K562 (cell line): ENCODE measurements around the gene C10orf105. TPM values are rescaled to one million over a fixed set of nuclear protein-coding genes. Genes with fewer than 3 reads are reported as not detected.
A peak's percentile ranks its signal among the peaks of the same experiment; 100 is the strongest.

Experiments used
- CEBPZ ChIP-seq: fragments of 150-350 bp; IDR thresholded peaks from 2 replicates; pipeline ENCODE4 v1.6.1; 2014; ENCODE audit warnings: low read depth, mild to moderate bottlenecking, low read length, borderline replicate concordance
- CHD2 ChIP-seq: IDR thresholded peaks from 2 replicates; pipeline ENCODE4 v1.6.1; 2011; ENCODE audit warnings: low read depth, low read length
- HIVEP1 ChIP-seq: fragments of 250-450 bp; sonication (Bioruptor Pico); IDR thresholded peaks from 2 replicates; pipeline ENCODE4 v1.4.0; 2020; ENCODE audit warnings: mild to moderate bottlenecking
- NFIC ChIP-seq: fragments of 450-650 bp; IDR thresholded peaks from 2 replicates; pipeline ENCODE4 v1.6.1; 2017; ENCODE audit warnings: mild to moderate bottlenecking, inconsistent platforms
- NFYB ChIP-seq: IDR thresholded peaks from 2 replicates; pipeline ENCODE4 v1.6.1; 2011; ENCODE audit warnings: mild to moderate bottlenecking, moderate library complexity; ENCODE audit not compliant: insufficient read length; ENCODE audit errors: extremely low read depth
- RNF219 ChIP-seq: fragments of 250-450 bp; sonication (Bioruptor Pico); IDR thresholded peaks from 2 replicates; pipeline ENCODE4 v1.5.0; 2022; ENCODE audit warnings: mild to moderate bottlenecking
- THAP12 ChIP-seq: fragments of 250-450 bp; sonication (Bioruptor Pico); IDR thresholded peaks from 2 replicates; pipeline ENCODE4 v1.9.0; 2021; ENCODE audit warnings: mild to moderate bottlenecking, inconsistent platforms
- TOE1 ChIP-seq, 2 experiments: fragments of 450-650 bp in 1 of 2; sonication (generic) in 1 of 2; formaldehyde crosslinking in 1 of 2; IDR thresholded peaks; 2 replicates each; pipeline versions ENCODE4 v1.7.1 to v1.8.0; 2016 to 2022; ENCODE audit warnings: borderline replicate concordance in 2 of 2, mild to moderate bottlenecking in 2 of 2, antibody characterized with exemption in 1 of 2, inconsistent platforms in 1 of 2, low read depth in 1 of 2, missing genetic modification reagents in 1 of 2, moderate library complexity in 1 of 2
- USF2 ChIP-seq: sonication (generic); formaldehyde crosslinking; IDR thresholded peaks from 2 replicates; pipeline ENCODE4 v1.5.0; 2020; ENCODE audit warnings: missing genetic modification reagents
- ZNF449 ChIP-seq: fragments of 250-450 bp; sonication (Bioruptor Pico); IDR thresholded peaks from 2 replicates; pipeline ENCODE4 v1.8.0; 2022; ENCODE audit warnings: moderate library complexity, mild to moderate bottlenecking, inconsistent platforms
- ZNF644 ChIP-seq: fragments of 200-800 bp; sonication (Bioruptor generic); IDR thresholded peaks from 2 replicates; pipeline ENCODE4 v1.6.1; 2016; ENCODE audit warnings: low read depth, missing genetic modification characterization, missing compliant biosample characterization
- ZNF740 ChIP-seq, 3 experiments: fragments of 200-800 bp in 1 of 3; sonication (Bioruptor generic) in 1 of 3; sonication (generic) in 1 of 3; formaldehyde crosslinking in 1 of 3; IDR thresholded peaks; 2 replicates each; pipeline versions ENCODE4 v1.6.1 to v1.8.0; 2016 to 2022; ENCODE audit warnings: mild to moderate bottlenecking in 2 of 3, missing compliant biosample characterization in 2 of 3, missing genetic modification characterization in 2 of 3, missing genetic modification reagents in 1 of 3
- ZNF766 ChIP-seq: fragments of 200-800 bp; sonication (Bioruptor generic); conservative IDR thresholded peaks from 2 replicates; pipeline ENCODE4 v1.6.1; 2016; ENCODE audit warnings: missing genetic modification characterization, missing compliant biosample characterization
- polyA plus RNA-seq, 8 experiments: library from polyadenylated mRNA; depleted of rRNA in 4 of 8; stranded (reverse) in 5 of 8; unstranded in 3 of 8; fragments of >200 nt; fragmentation: Nextera tagmentation in 2 of 8; fragmentation: Illumina TruSeq in 1 of 8; extraction: Ambion mirVana in 2 of 8; extraction: Trizol in 1 of 8; gene quantifications; 2 replicates each; pipeline versions ENCODE4 v1.2.1 to v1.2.3, GENCODE V29; 2011 to 2014; ENCODE audit warnings: inconsistent platforms in 1 of 8, missing spikeins in 1 of 8
- total RNA-seq, 7 experiments: library from RNA; depleted of rRNA in 6 of 7; stranded (reverse); fragments of >200 nt in 6 of 7; fragmentation: Illumina TruSeq in 2 of 7; extraction: Trizol in 2 of 7; gene quantifications; 2 replicates each; pipeline versions ENCODE4 v1.2.1 to v1.2.3, GENCODE V29; 2011 to 2021; ENCODE audit warnings: low replicate concordance in 1 of 7

C10orf105 gene
- total and polyA plus RNA-seq, 9 of the 15 experiments (the other 6 are each of a cell fraction or from before 2014, with no cell fraction given) = 0.03 to 0.25 (median 0.04) TPM; not detected in 3

GRCh38 chr10:71696628-71697326, 22.8 kb downstream of the C10orf105 start (continued):
- TF ChIP-seq TOE1 (IDR thresholded peaks at IDR 0.05; ENCODE audit: borderline replicate concordance) (no peak), TOE1 (CRISPR knock-in tag; IDR thresholded peaks at IDR 0.05; ENCODE audit: borderline replicate concordance, low read depth) (no peak), THAP12 (CRISPR knock-in tag) (no peak), RNF219 (CRISPR knock-in tag) (no peak), USF2 (CRISPR knock-in tag) (no peak), HIVEP1 (no peak), ZNF644 (tag) (no peak), NFYB (no peak), ZNF740 (CRISPR knock-in tag; IDR thresholded peaks at IDR 0.05) (peak; percentile 61; the same call in 1 of the 2 replicates), ZNF740 (tag; IDR thresholded peaks at IDR 0.05) (no peak), NFIC (no peak), CHD2 (no peak), ZNF766 (CRISPR knock-in tag) (no peak), ZNF449 (CRISPR knock-in tag) (no peak), CEBPZ (no peak)
